Central memory CD8-positive, alpha-beta T cell (primary cell): ENCODE data around the gene NAP1L4.
A peak's percentile ranks its signal among the peaks of the same experiment; 100 is the strongest.

Source experiments
- ATAC-seq: fragments of 150-1000 bp; cut with Tn5 transposase; replicated peaks from 2 replicates; pipeline ENCODE4 v1.10.0; 2022; ENCODE audit warnings: mild to moderate bottlenecking, moderate FRiP score, moderate number of reproducible peaks; ENCODE audit not compliant: poor library complexity, severe bottlenecking; ENCODE audit errors: extremely low read depth
- DNase-seq, 2 donors: peaks; one replicate each; pipeline ENCODE4 v3.0.0; 2021; ENCODE audit warnings: low spot score in 2 of 2
- H3K27ac Mint-ChIP-seq: one replicate; pipeline ENCODE4 v1.8.0; 2022; ENCODE audit warnings: low read depth, mild to moderate bottlenecking, moderate library complexity, mixed read lengths
- H3K27me3 Mint-ChIP-seq: one replicate; pipeline ENCODE4 v1.8.0; 2022; ENCODE audit warnings: mixed read lengths
- H3K36me3 Mint-ChIP-seq: one replicate; pipeline ENCODE4 v1.8.0; 2022; ENCODE audit warnings: mild to moderate bottlenecking, moderate library complexity, mixed read lengths; ENCODE audit not compliant: insufficient read depth
- H3K4me1 Mint-ChIP-seq: one replicate; pipeline ENCODE4 v1.8.0; 2022; ENCODE audit warnings: mixed read lengths
- H3K4me3 Mint-ChIP-seq: one replicate; pipeline ENCODE4 v1.8.0; 2022; ENCODE audit warnings: mild to moderate bottlenecking, moderate library complexity, mixed read lengths
- H3K9me3 Mint-ChIP-seq: one replicate; pipeline ENCODE4 v1.8.0; 2022; ENCODE audit warnings: mixed read lengths

The NAP1L4 gene

GRCh38 chr11:2932850-2933251, 59.3 kb downstream of the NAP1L4 start:
- ATAC-seq, result no peak

GRCh38 chr11:2931771-2932738, 60.1 kb downstream of the NAP1L4 start:
- DNase-seq, result no peak
- no peak for ATAC-seq
- Mint-ChIP-seq H3K9me3 (no peaks in the 10 kb centered on the region), H3K4me1 (peaks cover 20% of the 10 kb centered on the region), H3K27me3 (peaks cover 18% of the 10 kb centered on the region), H3K27ac (peak overlapping the region; percentile 22), H3K36me3 (peaks cover 14% of the 10 kb centered on the region), H3K4me3 (no peak overlapping the region)

More at GRCh38 chr11:2932850-2933251, 59.3 kb downstream of the NAP1L4 start:
- H3K4me3 Mint-ChIP-seq, result no peak overlapping the region
- peak overlapping the region; percentile 22 for H3K27ac Mint-ChIP-seq
- peaks cover 16% of the 10 kb centered on the region for H3K4me1 Mint-ChIP-seq
- H3K27me3 Mint-ChIP-seq, result peaks cover 13% of the 10 kb centered on the region
- H3K36me3 Mint-ChIP-seq, result peaks cover 18% of the 10 kb centered on the region
- H3K9me3 Mint-ChIP-seq, result peaks cover 7% of the 10 kb centered on the region
- DNase-seq, result no peak

DNA sequence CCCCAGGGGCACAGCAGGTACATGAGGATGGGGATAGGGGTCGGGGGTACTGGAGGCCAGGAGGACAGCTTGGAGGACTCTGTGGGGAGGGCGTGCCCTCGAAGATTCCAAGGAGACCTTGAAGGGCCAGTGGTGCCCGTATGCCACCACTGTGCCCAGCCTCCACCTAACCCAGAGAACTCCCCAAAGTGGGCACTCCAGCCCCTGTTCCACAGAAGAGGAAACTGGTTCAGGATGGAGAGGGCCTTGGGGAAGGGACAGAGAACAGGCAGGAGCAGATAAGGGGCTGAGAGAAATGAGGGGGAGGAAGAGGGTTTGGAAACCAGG, 60.7 kb downstream of the NAP1L4 start:
- Mint-ChIP-seq H3K27ac (no peak overlapping the region), H3K36me3 (peaks cover 13% of the 10 kb centered on the region), H3K27me3 (peaks cover 18% of the 10 kb centered on the region)

DNA sequence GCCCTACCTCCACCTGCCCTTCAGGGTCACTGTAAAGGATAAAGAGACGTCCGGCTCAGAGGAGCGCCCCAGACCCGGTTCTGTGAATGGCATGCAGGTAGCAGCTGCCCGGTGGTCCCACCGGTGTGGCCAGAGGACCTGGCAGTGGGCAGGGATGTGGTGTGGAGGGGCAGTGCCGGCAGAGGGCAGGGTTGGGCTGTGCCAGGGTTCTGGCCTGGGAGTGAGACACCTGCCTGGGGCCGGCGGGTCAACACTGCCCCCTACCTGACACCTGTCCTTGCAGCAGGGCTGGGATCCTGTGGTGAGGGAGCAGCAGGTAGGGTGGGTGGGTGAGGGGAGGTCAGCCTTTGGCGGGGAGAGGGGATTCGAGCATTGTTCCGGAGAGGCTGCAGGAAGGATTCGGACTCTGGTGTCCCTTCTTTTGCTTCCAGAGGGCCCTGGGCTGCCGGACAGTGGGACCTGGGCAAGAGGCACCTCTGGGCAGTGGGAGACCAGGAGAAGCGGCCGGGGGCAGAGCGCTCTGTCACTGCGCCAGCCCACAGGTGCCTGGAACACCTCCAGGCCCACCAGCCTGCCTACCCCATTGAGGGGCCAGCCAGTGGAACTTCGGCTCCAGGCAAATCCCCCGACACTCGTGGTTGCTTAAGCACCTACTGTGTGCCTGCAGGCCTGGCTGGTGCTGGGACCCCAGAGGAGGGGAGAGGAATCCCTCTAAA, 61.3 kb downstream of the NAP1L4 start:
- Mint-ChIP-seq H3K4me3 (peak overlapping the region; percentile 81), H3K36me3 (peaks cover 14% of the 10 kb centered on the region), H3K4me1 (peaks cover 20% of the 10 kb centered on the region), H3K27me3 (peaks cover 18% of the 10 kb centered on the region), H3K9me3 (no peaks in the 10 kb centered on the region), H3K27ac (peak overlapping the region; percentile 49)
- ATAC-seq (no peak), DNase-seq (no peak)

More for the DNA sequence above, 60.7 kb downstream of the NAP1L4 start:
- ATAC-seq, result no peak
- DNase-seq, result no peak
- no peak overlapping the region for H3K4me3 Mint-ChIP-seq
- H3K4me1 Mint-ChIP-seq, result peaks cover 20% of the 10 kb centered on the region
- no peaks in the 10 kb centered on the region for H3K9me3 Mint-ChIP-seq

- Mint-ChIP-seq H3K4me3 (peak overlapping the region; percentile 81), H3K36me3 (peaks cover 14% of the 10 kb centered on the region), H3K27me3 (peaks cover 18% of the 10 kb centered on the region), H3K4me1 (peaks cover 20% of the 10 kb centered on the region), H3K9me3 (no peaks in the 10 kb centered on the region), H3K27ac (peak overlapping the region; percentile 49)
- ATAC-seq (no peak), DNase-seq (no peak)
These were observed 62.0 kb downstream of the NAP1L4 start for GRCh38 chr11:2929950-2930703.

- no peak for DNase-seq
- Mint-ChIP-seq H3K36me3 (peaks cover 13% of the 10 kb centered on the region), H3K4me3 (peak overlapping the region; percentile 81), H3K27me3 (peaks cover 18% of the 10 kb centered on the region), H3K4me1 (peaks cover 20% of the 10 kb centered on the region), H3K27ac (peak overlapping the region; percentile 49), H3K9me3 (no peaks in the 10 kb centered on the region)
- peak; percentile 10 for ATAC-seq
These were observed 62.6 kb downstream of the NAP1L4 start for GRCh38 chr11:2929531-2929949.

DNA sequence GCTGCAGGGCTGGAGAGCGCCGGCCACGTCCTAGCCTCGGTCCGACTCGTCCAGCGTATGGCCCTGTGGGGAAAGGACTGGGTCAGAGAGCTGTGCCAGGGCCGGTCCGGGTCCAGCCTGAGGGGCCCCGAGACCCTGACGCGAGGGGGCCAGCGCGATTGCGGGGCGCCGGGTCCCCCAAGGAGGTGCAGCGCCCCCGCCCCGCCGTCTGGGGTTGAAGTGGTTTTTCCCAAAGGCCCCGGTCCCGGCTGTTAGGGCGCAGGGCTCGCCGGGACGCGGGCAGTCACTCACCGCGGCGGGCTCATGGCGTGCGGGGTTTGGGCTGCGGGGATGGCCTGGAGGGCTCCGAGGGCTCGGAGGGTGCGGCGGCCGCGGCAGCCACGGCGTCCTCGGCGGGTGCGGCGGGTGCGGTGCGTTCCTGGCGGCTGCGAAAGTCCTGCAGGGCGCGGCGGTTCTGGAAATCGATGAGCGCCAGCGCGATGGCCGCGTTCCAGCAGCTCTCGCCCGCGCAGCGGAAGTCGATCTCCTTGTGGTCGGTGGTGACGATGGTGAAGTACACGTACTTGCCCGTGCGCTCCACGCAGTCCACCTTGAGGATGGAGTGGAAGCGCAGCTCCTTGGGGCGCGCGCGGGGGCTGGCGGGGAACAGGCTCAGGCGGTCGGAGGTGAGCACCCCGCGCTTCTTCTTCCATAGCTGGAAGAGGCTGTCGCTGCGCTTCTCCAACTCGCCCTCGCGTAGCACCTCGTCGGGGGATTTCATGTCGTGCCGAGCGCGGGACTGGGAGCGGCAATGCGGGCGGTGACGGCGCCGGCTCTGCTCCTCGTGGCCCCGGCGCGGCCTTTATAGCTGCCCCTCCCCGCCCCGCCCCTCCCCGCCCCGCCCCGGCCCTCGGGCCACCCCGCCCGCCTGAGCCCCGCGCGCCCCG, 63.3 kb downstream of the NAP1L4 start, which contains the start of gene PHLDA2:
Gene PHLDA2 (minus strand): TSS at position 816 of the 926 bp plus-strand sequence. CDS start 56 bp downstream, at position 760.
- ATAC-seq, result peak; percentile 68
- peak within 1 kb of the TSS; percentile 81 for H3K4me3 Mint-ChIP-seq
- peaks cover 18% of the 10 kb centered on the region for H3K27me3 Mint-ChIP-seq
- DNase-seq, result no peak
- peak within 1 kb of the TSS; percentile 59 for H3K27ac Mint-ChIP-seq
- peaks cover 13% of the 10 kb centered on the region for H3K36me3 Mint-ChIP-seq
- H3K9me3 Mint-ChIP-seq, result no peaks in the 10 kb centered on the region
- peaks cover 20% of the 10 kb centered on the region for H3K4me1 Mint-ChIP-seq

- H3K27ac Mint-ChIP-seq, result no peak overlapping the region
- peaks cover 20% of the 10 kb centered on the region for H3K4me1 Mint-ChIP-seq
These were observed 64.1 kb downstream of the NAP1L4 start for GRCh38 chr11:2927851-2928604.

DNA sequence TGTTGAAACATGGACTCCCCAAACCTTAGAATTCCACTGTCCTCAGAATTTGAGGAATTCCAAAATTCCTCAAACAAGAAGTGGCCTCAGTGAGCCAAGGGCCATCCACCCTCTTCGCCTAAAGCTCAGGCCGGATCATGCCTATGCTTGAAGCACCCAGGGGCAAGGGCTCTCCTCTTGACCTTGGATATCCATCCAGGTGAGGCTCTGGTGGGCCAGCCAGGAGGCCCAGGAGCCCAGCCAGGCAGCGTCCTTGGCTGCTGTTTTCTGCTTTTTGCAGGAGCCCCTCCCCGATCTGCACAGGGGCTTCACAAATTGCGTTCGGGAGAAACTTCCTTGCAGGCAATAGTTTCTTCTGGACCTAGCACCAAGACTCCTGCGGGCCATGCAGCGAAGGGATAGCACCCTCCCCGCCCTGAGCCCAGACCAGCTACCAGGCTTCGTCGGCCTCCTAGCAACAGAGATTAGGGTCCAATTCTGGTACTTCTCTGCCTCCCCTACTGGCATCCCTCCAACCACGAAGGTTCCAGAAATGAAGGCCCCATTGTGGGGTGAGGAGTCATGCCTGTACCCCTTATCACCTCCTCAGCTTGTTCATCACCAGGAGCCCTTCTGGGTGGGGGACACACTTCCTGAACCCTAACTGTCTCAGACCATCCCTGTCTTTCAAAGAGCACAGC, 64.9 kb downstream of the NAP1L4 start:
- H3K36me3 Mint-ChIP-seq, result peaks cover 11% of the 10 kb centered on the region
- peak overlapping the region; percentile 79 for H3K4me3 Mint-ChIP-seq
- peaks cover 18% of the 10 kb centered on the region for H3K27me3 Mint-ChIP-seq
- ATAC-seq (no peak), DNase-seq (no peak)
- peaks cover 20% of the 10 kb centered on the region for H3K4me1 Mint-ChIP-seq
- H3K27ac Mint-ChIP-seq, result no peak overlapping the region
- H3K9me3 Mint-ChIP-seq, result no peaks in the 10 kb centered on the region

More at GRCh38 chr11:2927851-2928604, 64.1 kb downstream of the NAP1L4 start:
- Mint-ChIP-seq H3K4me3 (peak overlapping the region; percentile 79), H3K36me3 (peaks cover 13% of the 10 kb centered on the region), H3K27me3 (peaks cover 18% of the 10 kb centered on the region), H3K9me3 (no peaks in the 10 kb centered on the region)
- ATAC-seq (no peak), DNase-seq (no peak)

DNA sequence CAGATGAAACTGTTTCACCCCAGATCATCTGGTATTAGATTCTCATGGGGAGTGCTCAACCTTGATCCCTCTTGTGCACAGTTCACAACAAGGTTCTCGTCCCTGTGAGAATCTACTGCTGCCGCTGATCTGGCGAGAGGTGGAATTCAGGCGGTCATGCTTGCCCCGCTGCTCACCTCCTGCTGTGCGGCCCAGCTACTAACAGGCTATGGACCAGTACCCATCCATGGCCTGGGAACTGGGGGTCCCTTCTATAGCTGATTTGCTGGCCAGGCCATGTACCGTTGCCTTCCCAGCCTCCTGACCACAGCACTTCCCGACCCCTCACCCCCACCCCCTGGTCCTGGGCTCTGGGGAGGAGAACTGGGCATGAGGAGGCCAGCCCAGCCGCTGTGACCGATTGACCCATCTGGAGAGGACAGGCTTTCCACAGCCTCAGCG, 65.5 kb downstream of the NAP1L4 start:
- no peak overlapping the region for H3K4me3 Mint-ChIP-seq
- H3K27me3 Mint-ChIP-seq, result peaks cover 18% of the 10 kb centered on the region
- peak overlapping the region; percentile 44 for H3K27ac Mint-ChIP-seq

More for the DNA sequence above, 65.5 kb downstream of the NAP1L4 start:
- peaks cover 20% of the 10 kb centered on the region for H3K4me1 Mint-ChIP-seq
- ATAC-seq (no peak), DNase-seq (no peak)
- H3K9me3 Mint-ChIP-seq, result no peaks in the 10 kb centered on the region
- H3K36me3 Mint-ChIP-seq, result peaks cover 10% of the 10 kb centered on the region
